ENCODE measurements around the gene CSTF2. TPM values are rescaled to one million over a fixed set of nuclear protein-coding genes. Genes with fewer than 3 reads are reported as not detected.

CSTF2 gene
- total and polyA plus RNA-seq, 2 donors (not counting 1 experiment from before 2014, with no cell fraction given) = 11.4 to 16.3 TPM

- H3K4me1 ChIP-seq (ENCODE audit: control insufficient read depth, extremely low read depth, insufficient read depth, low read length) = no peaks in the 10 kb centered on the region
- TF ChIP-seq CTCF (conservative IDR thresholded peaks at IDR 0.05 in 1 of 2, IDR thresholded peaks at IDR 0.05 in 1 of 2; ENCODE audit: low read depth in 1 of 2, low read length in 2 of 2) = no peak
- TF ChIP-seq EZH2 (IDR thresholded peaks at IDR 0.05; ENCODE audit: low read length, missing control alignments) = no peak
- no peak overlapping the region for H2AFZ ChIP-seq (ENCODE audit: low read length)
- H3K27ac ChIP-seq (ENCODE audit: insufficient read depth, low read length) = no peak overlapping the region
- no peaks in the 10 kb centered on the region for H3K79me2 ChIP-seq (ENCODE audit: control insufficient read depth, insufficient read depth, low read length)
- H4K20me1 ChIP-seq (ENCODE audit: control insufficient read depth, extremely low read depth, insufficient read depth, low read length) = no peaks in the 10 kb centered on the region
- no peaks in the 10 kb centered on the region for H3K27me3 ChIP-seq (ENCODE audit: control insufficient read depth, insufficient read depth, low read length)
- no peaks in the 10 kb centered on the region for H3K9me3 ChIP-seq (ENCODE audit: control insufficient read depth, insufficient read depth, low read depth, low read length)
- no peak overlapping the region for H3K9ac ChIP-seq (ENCODE audit: insufficient read depth, low read length)
- H3K36me3 ChIP-seq (ENCODE audit: control insufficient read depth, insufficient read depth, low read length) = no peaks in the 10 kb centered on the region
- DNase-seq (ENCODE audit: low read depth in 2 of 2) = no peak
- no peak overlapping the region for H3K4me3 ChIP-seq (replicated peaks in 1 of 4; ENCODE audit: control extremely low read depth in 1 of 4, insufficient read depth in 1 of 4, low read depth in 3 of 4, low read length in 4 of 4)
- H3K4me2 ChIP-seq (ENCODE audit: extremely low read depth, insufficient read depth, low read length) = no peak overlapping the region
Measured at GRCh38 chrX:100831219-100831946, 11.2 kb downstream of the CSTF2 start.

GRCh38 chrX:100850317-100850716 is 30.1 kb downstream of the CSTF2 start:
- H2AFZ ChIP-seq (ENCODE audit: low read length) = no peak overlapping the region
- no peak for DNase-seq (ENCODE audit: low read depth in 2 of 2)

GRCh38 chrX:100852810-100853209 is 32.6 kb downstream of the CSTF2 start:
- no peaks in the 10 kb centered on the region for H3K79me2 ChIP-seq (ENCODE audit: control insufficient read depth, insufficient read depth, low read length)
- H3K9me3 ChIP-seq (ENCODE audit: control insufficient read depth, insufficient read depth, low read depth, low read length) = no peaks in the 10 kb centered on the region
- H3K27ac ChIP-seq (ENCODE audit: insufficient read depth, low read length) = no peak overlapping the region
- H3K36me3 ChIP-seq (ENCODE audit: control insufficient read depth, insufficient read depth, low read length) = no peaks in the 10 kb centered on the region
- H3K27me3 ChIP-seq (ENCODE audit: control insufficient read depth, insufficient read depth, low read length) = no peaks in the 10 kb centered on the region
- TF ChIP-seq EZH2 (IDR thresholded peaks at IDR 0.05; ENCODE audit: low read length, missing control alignments) (no peak), CTCF (conservative IDR thresholded peaks at IDR 0.05 in 1 of 2, IDR thresholded peaks at IDR 0.05 in 1 of 2; ENCODE audit: low read depth in 1 of 2, low read length in 2 of 2) (no peak)
- H3K4me1 ChIP-seq (ENCODE audit: control insufficient read depth, extremely low read depth, insufficient read depth, low read length) = no peaks in the 10 kb centered on the region
- H3K4me2 ChIP-seq (ENCODE audit: extremely low read depth, insufficient read depth, low read length) = no peak overlapping the region
- H4K20me1 ChIP-seq (ENCODE audit: control insufficient read depth, extremely low read depth, insufficient read depth, low read length) = no peaks in the 10 kb centered on the region
- H3K4me3 ChIP-seq (replicated peaks in 1 of 4; ENCODE audit: control extremely low read depth in 1 of 4, insufficient read depth in 1 of 4, low read depth in 3 of 4, low read length in 4 of 4) = no peak overlapping the region
- no peak overlapping the region for H2AFZ ChIP-seq (ENCODE audit: low read length)
- no peak for DNase-seq (ENCODE audit: low read depth in 2 of 2)
- no peak overlapping the region for H3K9ac ChIP-seq (ENCODE audit: insufficient read depth, low read length)

More at GRCh38 chrX:100850317-100850716, 30.1 kb downstream of the CSTF2 start:
- TF ChIP-seq CTCF (conservative IDR thresholded peaks at IDR 0.05 in 1 of 2, IDR thresholded peaks at IDR 0.05 in 1 of 2; ENCODE audit: low read depth in 1 of 2, low read length in 2 of 2) (no peak), EZH2 (IDR thresholded peaks at IDR 0.05; ENCODE audit: low read length, missing control alignments) (no peak)
- Histone ChIP-seq H3K4me3 (replicated peaks in 1 of 4; ENCODE audit: control extremely low read depth in 1 of 4, insufficient read depth in 1 of 4, low read depth in 3 of 4, low read length in 4 of 4) (no peak overlapping the region), H3K27ac (ENCODE audit: insufficient read depth, low read length) (no peak overlapping the region), H3K36me3 (ENCODE audit: control insufficient read depth, insufficient read depth, low read length) (no peaks in the 10 kb centered on the region), H3K4me2 (ENCODE audit: extremely low read depth, insufficient read depth, low read length) (no peak overlapping the region), H3K79me2 (ENCODE audit: control insufficient read depth, insufficient read depth, low read length) (no peaks in the 10 kb centered on the region), H3K4me1 (ENCODE audit: control insufficient read depth, extremely low read depth, insufficient read depth, low read length) (no peaks in the 10 kb centered on the region), H3K9ac (ENCODE audit: insufficient read depth, low read length) (no peak overlapping the region), H4K20me1 (ENCODE audit: control insufficient read depth, extremely low read depth, insufficient read depth, low read length) (no peaks in the 10 kb centered on the region), H3K9me3 (ENCODE audit: control insufficient read depth, insufficient read depth, low read depth, low read length) (no peaks in the 10 kb centered on the region), H3K27me3 (ENCODE audit: control insufficient read depth, insufficient read depth, low read length) (no peaks in the 10 kb centered on the region)
